Central memory CD4-positive, alpha-beta T cell (primary cell): ENCODE data around the gene SLC35F1.

Source experiments
- DNase-seq: peaks from one replicate; pipeline ENCODE4 v3.0.0; 2022

SLC35F1 gene

GRCh38 chr6:118318648-118319047 lies 411.6 kb downstream of the SLC35F1 start:
- no peak for DNase-seq

DNA sequence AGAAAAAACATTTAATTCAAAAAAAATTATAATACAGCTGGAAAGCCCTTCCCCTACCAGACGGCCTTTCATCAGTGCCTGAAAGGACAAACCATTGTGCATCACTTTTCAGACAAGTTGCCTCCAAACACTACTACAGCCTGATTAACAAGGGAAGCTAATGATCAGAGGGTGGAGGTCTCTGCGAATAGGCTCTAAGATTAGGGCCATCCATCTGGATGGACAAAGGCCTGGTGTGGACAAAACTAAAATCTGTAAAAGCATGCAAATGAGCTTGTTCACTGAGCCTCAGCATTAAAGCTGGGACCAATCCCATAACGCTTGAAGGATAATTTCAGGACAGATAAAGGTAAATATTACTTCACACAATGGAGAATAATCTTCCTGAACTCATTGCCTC lies 412.4 kb downstream of the SLC35F1 start:
- no peak for DNase-seq

GRCh38 chr6:118319894-118320649 lies 413.0 kb downstream of the SLC35F1 start:
- no peak for DNase-seq

DNA sequence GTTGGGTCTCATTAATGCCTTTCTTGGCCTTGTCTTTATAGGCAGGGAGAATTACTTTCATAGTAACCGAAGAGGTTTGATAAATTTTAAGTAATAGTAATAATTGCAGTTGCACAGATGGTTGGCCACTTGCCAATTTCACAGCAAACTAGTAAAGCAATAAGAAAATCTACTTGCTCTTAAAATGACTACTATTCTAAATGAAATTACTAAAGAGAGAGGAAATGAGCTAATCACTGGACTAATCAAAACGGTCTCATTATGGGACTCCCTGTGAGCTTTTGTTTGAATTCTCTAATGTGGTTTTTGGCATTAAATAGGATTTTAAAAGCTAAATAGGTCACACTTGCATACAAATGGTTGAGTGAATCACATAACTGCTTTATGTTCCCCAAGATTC lies 413.6 kb downstream of the SLC35F1 start:
- DNase-seq, result no peak

DNA sequence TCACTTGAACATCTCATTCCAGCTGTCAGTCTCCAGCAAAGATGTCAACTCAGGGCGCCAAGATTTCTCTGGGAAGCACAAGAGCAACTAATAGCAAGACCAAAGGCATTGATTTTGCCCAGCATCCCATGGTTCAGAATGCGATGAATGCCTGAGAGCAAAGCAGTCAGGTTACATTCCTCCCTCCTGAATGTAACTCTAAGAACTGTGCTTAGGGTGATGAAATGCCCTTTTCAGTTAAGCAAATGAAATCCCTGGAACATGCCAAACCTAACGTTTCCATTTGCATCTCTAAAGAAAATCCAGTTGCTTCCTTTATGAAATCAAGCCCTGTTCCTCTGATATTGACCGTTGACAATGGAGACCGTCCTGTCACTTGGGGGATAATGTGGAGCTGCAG lies 417.1 kb downstream of the SLC35F1 start:
- no peak for DNase-seq

- no peak for DNase-seq
These were observed 418.3 kb downstream of the SLC35F1 start for GRCh38 chr6:118325220-118325860.

GRCh38 chr6:118326712-118327111 lies 419.6 kb downstream of the SLC35F1 start:
- DNase-seq, result no peak

DNA sequence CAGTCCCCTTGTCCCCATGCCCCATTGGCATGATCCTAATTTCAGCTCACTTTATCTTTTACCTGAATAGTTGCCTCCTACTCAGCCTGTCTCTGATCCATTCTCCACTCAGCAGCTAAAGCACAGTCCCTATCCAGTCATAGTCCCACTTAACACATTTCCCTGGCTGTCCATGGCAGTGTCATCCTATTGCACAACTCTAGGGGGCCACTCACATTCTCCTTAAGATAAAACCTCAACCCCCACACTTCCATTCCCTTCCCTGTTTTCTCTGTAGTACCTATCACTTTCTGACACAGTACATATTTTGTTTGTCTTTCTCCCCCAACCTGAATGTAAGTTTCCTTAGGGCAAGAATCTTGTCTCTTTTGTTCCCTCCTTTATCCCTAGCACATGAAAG lies 420.2 kb downstream of the SLC35F1 start:
- DNase-seq, result no peak

DNA sequence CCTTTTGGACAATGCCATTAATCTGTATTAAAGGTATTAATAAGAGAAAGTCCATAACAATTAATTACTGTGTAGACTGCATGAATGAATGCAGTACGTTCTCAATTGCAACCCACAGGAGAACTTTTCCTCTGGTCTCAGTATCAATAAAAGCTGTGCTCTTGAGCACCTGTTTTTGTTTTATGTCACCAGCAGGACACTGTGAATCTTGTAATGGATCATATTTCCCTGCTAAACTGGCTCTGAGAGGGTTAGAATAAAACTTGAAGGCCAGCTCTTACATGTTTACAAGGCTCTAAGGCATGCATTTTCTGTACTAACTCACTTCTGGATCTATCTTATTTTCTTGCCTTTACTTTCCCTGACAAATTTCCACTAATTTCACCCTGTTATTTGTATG lies 426.7 kb downstream of the SLC35F1 start:
- no peak for DNase-seq

DNA sequence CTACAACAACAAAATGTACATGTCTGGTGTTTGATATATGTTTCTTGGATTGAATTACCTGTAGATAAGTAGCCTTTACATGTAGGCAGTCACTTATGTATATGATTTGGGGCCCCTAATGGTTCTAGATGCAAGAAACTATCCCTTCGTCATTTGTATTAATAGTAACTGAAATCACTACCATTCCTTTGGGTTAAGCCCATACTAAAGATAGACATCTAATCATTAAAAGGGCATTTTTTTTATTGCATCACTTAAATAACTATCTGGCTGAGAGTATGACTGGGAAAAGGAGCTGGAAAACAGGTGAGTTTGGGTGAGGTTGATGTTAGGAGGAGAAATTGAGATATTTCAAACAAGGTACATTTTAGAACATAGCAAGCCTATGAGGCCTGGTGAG lies 427.6 kb downstream of the SLC35F1 start:
- DNase-seq, result no peak

- DNase-seq, result no peak
These were observed 428.3 kb downstream of the SLC35F1 start for GRCh38 chr6:118335325-118335816.

GRCh38 chr6:118344014-118344670 lies 437.1 kb downstream of the SLC35F1 start:
- DNase-seq, result no peak

DNA sequence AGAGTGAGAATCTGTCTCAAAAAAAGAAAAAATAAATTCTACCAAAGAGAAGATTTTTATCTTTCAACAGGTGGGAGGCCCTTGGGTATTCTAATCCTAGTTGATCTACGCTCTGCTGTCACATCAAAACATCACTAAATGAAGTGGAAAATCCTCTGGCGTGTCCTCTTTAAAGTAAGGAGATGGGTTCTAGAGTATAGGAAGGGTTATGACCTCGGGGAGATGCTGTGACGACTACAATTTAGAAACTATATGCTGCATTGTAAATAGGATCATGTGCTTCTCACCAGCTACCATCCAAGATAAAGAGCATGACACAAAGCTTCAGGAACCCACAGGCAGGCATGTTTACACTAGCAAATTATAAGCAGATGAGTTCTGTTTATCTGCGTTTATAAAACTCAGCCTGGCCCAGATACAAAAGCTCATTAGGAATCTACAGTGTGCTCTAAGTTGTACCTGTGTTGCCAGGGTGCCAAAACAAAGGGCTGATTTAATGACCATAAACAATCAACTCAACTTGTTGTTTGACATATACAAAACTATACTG lies 443.9 kb downstream of the SLC35F1 start:
- DNase-seq, result no peak

DNA sequence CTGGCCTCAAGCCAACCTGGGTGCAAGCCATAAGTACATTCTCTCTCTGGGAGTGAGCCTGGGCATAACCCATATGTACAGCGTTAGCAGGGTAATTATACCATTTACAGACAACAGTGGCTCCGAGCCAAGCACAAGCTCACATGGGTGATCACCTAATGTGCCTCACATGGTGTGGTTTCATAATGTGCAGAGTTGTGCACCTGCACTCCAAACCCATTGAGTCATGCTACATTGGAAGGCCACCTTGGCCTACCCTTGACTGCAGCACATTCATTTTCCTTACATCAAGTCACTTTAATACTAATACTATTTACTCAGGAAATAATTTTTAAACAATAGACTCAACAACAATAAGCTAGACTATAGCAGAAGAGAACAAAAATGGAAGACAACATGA lies 446.5 kb downstream of the SLC35F1 start:
- DNase-seq, result no peak

- no peak for DNase-seq
These were observed 447.6 kb downstream of the SLC35F1 start for GRCh38 chr6:118354641-118355040.

DNA sequence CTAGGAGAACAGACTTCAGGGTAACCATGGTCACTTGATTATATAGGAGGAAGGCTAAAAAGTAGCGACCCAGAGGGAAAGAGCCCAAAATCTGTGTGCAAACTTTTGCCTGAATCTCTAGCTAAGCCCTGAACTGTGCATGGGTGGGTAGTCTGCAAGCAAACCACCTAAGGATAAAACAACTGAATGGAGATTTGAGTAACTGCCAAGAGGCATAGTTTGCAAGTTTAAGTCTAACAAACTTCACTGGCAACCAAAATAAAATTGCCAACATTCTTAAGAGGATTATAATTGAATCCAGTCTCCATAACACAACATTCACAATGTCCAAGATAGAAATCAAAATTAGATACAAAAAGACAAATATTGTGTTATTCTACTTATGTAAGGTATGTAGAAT lies 449.0 kb downstream of the SLC35F1 start:
- no peak for DNase-seq

DNA sequence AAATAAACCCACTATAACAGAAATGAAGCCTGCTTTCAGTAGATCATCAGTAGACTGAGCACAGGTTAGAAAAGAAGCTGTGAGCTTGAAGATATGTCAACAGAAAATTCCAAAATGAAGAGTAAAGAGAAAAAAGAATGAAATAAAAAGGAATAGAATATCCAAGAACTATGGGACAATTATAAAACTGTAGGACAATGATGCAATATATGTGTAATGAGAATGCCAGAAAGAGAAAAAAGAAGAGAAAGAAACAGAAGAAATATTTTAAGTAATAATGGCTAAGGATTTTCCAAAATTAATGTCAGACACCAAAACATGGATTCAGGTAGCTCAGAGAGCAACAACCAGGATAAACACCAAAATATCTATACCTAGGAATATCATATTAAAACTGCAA lies 449.6 kb downstream of the SLC35F1 start:
- DNase-seq, result no peak
